Suppressor macrophage treated with lipopolysaccharide for 1 hour (primary cell): ENCODE measurements around the gene SLC22A17.

ENCODE experiments used
- DNase-seq, 3 donors: peaks; one replicate each; pipeline ENCODE4 v3.0.0-alpha.2; 2020 to 2022

The SLC22A17 gene

DNA sequence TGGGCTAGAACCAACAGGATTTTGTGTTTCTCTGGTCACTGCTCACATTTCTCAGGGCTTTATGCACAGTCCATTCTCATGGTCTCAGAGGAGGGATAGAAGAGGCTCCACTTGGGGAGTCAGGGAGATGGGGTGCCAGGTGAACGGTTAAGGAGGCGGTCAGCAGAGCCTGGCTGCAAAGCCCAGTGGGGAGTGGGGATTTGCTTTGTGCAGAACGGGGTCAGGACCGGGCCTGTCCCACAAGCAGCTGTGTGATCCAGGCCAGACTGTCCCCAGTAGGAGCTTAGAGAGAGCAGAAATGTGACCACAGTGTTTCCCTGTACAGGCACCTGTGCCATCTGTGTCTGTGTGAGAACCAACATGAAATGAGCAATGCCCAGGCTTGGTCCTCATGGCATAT lies 28.3 kb upstream of the SLC22A17 start:
- DNase-seq = no peak

DNA sequence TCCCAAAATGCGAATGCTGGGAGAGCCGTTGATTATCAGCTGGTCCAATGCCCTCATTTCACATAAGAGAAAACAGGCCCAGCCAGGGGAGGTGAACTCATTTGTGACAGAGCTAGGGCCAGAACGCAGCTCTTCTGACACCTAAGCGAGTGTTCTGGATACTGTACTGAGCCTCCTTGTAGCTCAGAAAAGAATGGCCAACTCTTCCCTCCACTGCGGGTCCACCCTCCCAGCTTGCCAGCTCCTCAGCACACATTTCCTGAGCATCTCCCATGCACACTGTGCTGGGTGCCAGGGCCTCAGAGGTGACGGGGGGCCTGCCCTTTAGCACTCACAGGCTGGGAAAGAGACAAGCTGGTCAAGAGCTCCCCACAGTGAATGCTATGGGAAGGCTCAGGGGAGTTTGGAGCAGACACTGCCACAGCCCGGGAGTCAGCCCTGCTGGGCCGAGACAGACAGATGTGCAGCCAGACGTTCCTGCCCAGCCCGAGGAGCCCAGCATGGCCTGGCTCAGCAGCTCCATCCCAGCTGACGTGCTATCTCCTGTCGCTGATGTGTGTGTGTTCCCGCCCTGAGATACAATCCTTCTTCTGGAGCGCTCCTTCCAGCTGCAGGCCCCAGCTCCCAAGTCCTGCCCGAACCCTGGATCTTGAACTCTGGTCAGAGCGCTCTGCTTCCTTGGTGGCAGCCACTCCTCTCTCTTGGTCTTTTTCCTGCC lies 27.7 kb upstream of the SLC22A17 start:
- DNase-seq = no peak

DNA sequence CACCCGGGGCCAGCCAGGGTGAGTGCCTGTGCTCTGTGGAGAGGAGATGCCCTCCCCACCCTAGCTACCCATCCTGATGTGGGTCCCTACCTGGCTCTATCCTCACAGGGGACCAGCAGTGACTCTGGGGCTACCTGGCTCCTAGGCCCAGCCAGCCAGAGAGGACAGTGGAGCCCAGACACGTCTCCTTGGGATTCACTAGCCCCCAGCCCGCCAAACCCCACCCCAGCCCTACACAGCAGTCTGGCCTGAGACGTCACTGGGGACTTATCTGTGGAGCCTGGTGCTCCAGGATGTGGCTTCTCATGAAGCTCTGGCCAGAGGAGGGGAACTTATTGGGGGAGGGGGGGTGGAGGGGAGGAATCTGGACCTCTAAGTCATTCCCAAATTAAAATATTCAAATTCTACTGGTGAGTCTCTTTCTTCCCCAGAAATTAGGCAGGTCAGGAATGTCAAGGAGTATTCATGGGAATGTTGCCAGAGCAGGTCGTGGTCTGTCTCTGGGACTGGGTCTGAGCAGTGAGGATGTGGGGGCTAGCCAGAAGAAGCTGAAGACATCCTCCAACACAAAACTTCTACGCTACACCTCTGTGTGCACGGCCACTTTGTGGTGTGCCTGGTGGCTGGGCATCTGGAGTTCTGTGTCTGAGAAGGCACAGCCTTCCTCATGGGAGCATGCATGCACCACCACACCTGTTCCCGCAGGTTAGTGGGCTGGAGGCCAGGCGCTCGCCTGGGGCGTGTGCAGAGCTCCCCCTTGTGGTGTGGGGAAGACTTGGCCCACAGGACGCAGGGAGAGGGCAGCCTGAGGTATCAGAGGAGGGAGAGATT lies 26.9 kb upstream of the SLC22A17 start:
- DNase-seq = peak; percentile 53 to 79 (median 64)

DNA sequence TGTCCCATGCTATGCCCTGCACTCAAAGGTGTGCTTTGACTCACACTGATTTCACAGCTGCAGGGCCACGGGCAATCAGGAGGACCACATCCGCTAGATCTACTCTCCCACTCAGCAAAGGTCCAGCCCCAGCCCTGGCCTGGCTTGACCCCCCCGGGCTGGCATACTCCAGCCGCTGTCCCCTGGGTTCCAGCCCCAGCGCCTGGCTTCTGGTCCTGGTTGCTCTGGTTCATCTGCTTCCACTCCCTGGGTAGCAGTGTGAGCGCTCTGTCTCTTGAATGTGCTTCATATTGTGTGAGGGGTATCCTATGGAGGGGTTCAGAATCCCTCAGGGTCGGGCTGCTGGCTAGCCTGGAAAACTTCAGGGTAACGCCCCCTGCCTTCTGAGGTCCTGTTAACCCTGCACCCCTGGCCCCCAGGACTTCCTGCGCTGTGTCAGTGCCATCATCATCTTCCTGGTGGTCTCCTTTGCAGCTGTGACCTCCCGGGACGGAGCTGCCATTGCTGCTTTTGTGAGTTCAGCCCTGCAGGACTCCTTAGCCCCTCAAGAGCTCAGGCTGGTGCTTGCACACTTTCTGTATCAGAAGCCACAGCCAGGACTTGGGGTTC lies 26.0 kb upstream of the SLC22A17 start:
- no peak for DNase-seq

DNA sequence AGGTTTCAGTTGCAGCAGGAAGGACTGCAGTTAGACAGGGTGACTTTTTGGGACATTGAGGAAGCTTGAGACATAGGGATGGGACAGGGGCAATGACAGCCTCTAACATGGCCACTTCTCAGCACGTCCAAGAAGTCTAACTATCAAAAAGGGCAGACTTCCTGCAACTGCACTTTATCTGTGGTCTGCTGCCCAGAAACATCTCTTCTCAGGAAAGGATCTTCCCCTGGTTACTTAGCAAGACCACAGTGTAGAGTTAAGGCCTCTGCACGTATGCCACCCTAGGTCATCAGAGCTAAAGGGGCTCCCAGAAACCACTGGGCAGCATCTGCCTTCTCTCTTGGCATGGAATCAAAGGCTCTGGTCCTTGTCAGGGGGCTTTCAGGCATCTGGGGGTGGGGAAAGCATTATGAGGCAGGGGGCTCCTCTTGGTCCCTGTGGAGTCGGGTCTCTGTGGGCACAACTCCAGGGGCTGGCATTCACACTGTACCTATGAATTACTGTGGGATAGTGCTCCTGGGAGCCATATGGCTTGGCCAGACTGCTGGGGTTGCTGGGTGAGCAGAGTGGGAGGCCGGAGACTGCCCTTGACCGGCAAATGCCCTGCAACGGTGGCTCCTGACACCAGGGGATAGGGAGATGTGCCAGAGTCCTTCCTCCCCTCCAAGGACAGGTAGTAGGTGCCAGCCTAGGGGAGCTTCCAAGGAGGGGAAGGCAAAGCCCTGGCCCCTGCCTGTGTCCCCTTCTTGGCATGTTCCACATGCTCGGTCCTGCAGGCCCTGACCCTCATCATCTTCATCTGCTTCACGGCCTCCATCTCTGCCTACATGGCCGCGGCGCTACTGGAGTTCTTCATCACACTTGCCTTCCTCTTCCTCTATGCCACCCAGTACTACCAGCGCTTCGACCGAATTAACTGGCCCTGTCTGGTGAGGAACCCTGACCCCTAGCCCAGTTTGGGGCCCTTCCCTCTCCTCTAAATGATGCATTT lies 25.2 kb upstream of the SLC22A17 start:
- DNase-seq = no peak

DNA sequence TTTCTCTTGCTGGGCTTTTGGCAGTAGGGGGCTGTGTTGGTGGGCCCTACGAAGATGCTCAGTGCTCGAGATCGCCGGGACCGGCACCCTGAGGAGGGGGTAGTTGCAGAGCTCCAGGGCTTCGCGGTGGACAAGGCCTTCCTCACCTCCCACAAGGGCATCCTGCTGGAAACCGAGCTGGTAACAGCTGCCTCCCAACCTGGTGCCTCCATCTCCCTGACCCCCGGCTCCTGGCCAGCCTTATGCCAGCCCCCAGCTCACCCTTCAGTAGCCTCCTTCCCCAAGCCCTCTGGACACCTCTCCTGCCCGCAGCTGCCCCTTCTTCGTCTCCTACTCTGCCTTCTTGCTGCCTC lies 24.5 kb upstream of the SLC22A17 start:
- no peak for DNase-seq

DNA sequence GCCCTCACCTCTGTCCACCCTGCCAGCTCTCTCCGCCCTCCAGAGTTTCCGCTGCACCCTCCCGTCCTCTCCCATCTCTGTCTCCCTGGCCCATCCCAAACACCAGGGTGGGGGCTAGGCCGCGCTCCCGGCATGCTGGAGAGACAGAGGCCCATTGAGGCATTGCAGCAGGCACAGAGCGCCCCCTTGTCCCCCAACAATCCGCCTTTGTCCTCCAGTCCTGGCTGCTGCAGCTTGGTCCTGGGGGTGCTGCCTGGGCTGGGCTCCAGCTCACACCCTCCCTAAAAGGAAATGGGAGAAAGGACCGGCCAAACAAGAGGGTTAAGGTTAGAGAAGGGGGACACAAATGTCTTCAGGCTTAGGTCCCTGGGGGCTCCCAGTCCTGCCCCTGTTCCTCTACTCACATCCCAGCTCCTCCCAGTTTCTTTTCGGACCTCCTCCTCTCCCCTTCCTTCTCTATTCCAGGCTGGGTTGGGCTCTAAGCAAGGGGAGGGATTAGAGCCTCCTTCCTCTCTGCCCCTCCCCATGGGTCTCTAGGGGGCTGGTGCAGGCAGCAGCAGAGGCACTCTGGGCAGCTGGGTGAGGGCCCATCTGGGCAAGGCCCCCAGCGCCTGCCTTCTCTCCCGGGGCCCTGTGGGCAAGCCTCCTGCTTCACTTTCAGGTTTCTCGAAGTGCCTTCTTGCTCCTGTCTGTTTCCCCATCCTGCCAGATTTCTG lies 24.0 kb upstream of the SLC22A17 start, which contains the start of gene CMTM5:
Gene CMTM5, plus strand, starts transcription at position 565 of the 716 bp plus-strand sequence. CDS start 206 bp downstream, outside the sequence.
- no peak for DNase-seq

DNA sequence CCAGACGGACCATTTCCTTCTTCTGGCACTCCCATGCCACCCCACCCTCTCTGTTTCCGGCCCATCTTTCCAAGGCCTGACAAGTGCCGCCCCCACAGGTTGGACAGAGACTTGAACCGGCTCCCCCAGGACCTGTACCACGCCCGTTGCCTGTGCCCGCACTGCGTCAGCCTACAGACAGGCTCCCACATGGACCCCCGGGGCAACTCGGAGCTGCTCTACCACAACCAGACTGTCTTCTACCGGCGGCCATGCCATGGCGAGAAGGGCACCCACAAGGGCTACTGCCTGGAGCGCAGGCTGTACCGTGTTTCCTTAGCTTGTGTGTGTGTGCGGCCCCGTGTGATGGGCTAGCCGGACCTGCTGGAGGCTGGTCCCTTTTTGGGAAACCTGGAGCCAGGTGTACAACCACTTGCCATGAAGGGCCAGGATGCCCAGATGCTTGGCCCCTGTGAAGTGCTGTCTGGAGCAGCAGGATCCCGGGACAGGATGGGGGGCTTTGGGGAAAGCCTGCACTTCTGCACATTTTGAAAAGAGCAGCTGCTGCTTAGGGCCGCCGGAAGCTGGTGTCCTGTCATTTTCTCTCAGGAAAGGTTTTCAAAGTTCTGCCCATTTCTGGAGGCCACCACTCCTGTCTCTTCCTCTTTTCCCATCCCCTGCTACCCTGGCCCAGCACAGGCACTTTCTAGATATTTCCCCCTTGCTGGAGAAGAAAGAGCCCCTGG lies 23.0 kb upstream of the SLC22A17 start:
- no peak for DNase-seq

DNA sequence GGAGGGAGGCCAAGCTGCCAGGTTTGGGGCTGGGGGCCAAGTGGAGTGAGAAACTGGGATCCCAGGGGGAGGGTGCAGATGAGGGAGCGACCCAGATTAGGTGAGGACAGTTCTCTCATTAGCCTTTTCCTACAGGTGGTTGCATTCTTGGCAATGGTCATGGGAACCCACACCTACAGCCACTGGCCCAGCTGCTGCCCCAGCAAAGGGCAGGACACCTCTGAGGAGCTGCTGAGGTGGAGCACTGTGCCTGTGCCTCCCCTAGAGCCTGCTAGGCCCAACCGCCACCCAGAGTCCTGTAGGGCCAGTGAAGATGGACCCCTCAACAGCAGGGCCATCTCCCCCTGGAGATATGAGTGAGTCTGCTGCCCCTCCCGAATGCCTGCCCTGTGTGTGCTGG lies 20.4 kb upstream of the SLC22A17 start:
- no peak for DNase-seq

DNA sequence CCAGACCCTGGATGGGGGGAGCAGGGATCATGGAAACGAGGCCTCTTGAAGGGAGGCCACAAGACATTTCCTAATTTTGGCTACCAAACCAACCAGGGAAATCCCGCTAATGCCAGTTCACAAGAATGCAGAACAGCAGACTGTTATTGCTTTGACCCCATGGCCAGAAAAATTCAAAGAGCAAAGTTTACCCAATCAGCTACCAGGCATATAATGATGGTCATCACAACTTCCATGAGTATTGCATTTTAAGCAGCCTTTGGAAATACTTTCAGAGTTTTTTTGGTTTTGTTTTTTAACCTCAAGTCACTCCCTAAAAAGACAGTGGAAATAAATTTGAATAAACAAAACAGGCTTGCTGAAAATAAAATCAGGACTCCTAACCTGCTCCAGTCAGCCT lies 19.8 kb upstream of the SLC22A17 start, which contains the start of gene IL25:
Gene IL25, plus strand, starts transcription at position 301 of the 400 bp plus-strand sequence.
- DNase-seq = no peak

DNA sequence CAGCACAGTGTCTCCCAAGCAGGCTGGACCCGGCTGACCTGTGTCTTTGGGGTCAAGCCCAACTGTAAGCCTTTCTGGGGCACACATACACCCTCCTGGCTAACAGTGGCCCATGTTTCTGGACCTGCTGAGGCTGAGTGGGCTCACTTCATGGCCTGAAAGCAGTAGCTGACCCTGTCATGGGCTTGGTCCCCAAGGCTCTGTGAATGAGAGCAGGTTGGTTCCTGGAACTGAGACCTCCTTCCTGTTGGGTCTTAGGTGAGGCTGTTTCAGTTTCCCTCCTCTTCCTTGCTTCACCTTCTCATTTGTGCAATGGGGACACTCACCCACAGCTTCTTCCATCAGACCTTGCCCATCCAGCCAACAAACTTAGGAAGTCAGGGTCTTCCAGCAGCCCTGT lies 19.2 kb upstream of the SLC22A17 start:
- no peak for DNase-seq

DNA sequence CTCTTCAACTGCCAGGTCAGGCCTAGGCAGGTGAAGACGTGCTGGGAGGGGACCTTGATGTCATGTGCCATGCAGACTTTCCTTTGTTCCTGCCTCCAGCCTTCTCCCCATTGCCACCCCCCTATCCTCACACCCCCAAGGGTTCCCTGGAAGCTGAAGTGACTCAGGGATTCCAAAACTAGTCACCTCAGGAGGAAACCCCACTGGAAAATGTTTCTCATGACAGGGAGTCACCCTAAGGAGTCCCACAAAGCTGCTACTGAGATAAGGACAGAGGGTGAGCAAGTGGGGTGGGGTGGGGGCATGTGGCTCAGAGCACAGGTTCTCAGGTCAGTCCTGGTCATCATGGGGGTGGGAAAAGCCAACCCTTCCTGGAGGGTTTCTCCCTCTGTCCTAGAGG lies 17.5 kb upstream of the SLC22A17 start:
- no peak for DNase-seq

DNA sequence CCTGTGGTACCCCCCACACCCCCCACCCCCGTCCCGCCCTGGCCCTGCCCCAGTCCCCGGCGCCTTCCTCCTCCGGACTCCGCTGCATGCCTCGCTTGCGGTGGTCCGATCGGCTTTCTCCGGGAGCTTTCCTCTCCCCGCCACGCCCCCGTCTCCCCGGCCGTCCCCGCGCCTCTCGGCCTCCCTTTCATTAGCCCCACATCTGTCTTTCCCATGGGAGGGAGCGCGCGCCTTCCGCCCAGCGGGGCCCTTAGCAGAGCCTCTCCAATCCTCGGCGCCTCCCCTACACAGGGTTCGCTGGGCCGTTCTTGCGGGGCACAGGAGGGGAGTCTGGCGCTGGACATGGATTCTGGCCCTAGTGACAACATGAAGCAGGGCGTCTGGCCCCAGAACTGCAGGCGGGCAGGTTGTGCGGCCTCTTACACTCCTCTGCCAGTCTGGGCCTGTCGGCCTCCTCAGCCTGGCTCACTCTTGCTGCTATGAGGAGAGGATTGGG lies 13.8 kb upstream of the SLC22A17 start:
- DNase-seq = no peak

DNA sequence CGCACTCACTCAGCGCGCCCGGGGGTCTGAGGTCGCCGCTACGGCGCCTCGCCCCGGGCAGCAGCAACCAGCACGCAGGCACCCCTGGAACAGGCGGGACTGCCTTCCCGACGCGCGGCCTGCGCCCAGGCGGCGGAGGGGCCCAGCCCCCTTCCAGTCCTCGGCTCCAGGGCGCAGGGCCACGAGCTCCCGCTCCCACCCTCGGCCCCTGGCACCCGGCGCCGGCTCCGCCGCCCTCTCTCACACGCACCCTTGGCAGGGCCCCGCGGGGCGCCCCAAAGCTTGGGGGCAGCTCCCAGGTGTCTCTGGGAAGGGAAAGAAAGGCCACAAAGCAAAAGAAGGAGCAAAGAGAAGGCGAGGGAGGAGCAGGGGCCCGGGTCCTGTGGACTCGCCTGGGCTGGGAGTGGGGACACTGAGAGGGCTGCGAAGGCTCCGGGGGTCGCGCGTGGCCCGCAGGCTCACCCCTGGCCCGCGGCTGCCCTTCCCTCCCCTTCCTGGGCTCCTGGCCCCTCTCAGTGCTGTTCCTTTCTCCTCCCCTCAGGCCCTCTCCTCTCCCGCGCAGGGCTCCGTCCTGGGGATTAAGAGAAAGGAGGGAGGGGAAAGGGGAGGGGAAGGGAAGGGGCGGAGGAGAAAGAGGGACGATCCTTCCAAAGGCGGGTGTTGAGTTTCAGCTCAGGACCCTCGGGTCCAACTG lies 13.2 kb upstream of the SLC22A17 start:
- DNase-seq = no peak

DNA sequence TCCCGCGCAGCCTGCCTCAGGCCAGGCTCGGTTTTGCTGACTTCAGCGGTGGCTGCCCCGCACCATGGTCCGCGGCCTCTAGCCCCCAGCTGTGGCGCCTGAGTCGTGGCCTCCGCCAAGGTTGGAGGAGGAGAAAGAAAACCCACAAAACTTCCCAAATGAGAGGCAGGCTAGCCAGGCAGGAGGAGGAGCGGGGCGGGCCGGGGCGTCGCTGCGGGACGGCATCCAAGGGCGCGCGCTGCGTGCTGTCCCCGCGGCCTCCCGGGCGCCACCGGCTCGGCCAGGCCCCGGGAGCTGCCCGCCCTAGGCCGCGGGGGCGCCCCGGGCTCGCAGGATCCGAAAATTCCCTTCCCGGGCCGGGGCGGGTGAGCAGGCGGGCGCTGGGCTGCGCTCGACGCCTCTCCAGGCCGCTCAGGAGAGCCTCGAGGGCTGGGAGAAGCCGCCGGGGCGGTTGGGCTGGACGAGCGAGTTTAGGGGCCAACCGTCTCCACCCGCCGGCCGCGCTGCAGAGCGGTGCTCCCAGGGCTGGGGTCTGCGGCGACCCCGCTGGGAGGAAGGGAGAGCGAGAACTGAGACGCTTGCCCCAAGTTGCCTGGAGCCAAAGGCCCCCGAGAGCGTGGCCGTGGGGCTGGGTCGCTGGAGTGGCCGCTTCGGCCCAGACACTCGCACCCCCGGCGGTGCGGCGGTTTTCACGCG lies 12.5 kb upstream of the SLC22A17 start, which contains the start of gene EFS:
Gene EFS, minus strand, starts transcription at position 137 of the 696 bp plus-strand sequence. CDS start 147 bp downstream, outside the sequence.
- DNase-seq = peak in 1 of 3 donors; percentile 30

DNA sequence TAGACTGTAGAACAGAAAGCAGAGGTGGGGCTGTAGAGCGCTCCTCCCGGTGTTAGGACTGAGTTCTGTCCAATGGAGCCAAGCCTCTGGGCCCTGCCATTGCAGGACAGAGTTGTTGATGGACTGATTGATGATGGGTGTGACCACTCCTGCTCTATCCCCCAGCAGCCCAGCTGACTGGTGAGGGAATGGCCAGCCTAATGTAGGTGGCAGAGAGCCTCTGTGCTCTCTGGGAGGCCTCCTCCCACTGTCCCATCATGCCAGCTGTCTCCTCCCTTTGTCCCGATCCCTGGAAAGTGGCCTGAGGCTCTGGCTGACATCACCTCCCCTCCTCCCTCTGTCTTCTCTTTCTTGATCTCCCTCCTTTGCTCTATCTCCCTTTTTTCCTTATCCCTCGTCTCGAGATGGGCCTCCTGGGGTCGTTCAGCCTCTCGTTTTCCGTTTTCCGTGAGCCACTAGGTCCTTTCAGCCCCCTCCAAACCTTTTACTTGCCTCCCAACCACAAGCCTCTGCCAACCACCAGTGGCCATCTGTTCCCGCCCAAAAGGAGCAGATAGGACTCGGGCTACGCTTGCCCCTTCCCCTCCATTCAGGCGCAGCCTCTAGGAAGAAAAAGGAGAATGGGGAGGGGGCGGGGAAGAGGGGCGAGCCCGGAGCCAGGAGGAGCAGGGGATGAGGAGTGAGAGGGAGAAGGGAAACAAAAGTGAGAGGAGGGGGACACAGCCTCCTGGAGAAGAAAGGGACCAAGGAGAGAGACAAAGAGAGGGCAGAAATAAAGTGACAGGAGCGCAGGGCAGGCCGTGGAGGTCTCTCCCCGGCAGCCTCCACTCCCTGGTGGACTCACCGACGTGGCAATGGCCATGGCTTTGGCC lies 11.7 kb upstream of the SLC22A17 start:
- no peak for DNase-seq

DNA sequence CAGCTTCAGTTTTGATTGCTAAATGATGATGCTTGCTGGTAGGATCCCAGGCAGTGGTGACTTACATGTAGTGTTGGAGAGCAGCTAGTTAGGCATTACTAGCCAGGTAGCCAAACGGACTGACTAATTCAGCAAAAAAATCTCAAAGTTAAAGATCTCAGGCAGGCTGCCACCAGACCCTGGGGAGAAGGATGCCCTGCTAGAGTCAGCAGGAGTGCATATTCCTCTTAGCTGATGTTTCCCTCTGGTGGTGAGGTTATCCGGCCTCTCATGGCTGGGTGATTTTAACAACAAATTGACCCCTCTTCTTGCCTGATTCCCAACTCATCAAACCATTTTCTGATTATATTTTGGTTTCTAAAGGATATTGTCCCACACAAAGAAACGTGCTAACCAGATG lies 9.5 kb upstream of the SLC22A17 start:
- no peak for DNase-seq

DNA sequence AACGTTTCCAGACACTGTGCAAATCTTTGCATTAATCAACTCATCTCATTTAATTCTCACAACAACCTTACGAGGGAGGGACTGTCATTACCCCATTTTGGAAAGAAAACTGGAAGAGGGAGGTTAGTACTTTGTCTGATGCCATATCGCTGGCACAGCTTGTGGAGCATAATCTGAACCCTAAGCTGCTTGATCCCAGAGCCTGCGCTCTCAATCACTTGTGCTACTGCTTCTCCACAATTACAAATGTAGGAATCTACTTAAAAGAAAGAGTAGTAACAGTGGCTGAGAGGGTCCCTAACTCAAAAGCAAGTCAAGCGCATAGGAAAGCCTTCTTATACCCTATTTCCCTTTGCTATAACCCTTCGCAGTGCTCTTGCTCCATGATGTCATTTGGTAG lies 9.1 kb upstream of the SLC22A17 start:
- no peak for DNase-seq
